ENCODE results near the gene PATL2.

PATL2 gene

DNA sequence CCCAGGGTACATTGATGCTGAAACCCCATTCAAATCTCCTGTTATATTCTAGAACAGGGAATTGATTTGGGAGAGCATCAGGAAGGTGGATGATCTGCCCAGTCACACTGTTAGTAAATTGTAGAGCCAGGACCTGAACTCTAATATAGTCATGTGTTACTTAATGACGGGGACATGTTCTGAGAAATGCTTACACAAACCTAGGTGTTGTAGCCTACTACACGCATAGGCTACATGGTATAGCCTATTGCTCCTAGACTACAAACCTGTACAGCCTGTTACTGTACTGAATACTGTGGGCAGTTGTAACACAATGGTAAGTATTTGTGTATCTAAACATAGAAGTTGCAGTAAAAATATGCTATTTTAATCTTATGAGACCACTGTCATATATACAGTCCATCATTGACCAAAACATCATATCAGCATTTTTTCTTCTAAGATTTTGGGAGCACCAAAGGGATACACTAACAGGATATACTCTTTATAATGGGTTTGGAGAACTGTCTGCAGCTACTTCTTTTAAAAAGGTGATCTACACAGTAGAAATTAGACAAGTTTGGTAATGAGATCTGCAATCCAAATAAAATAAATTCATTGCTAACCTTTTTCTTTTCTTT lies 6.0 kb upstream of the PATL2 start:
- TF ChIP-seq, protein P1, sequence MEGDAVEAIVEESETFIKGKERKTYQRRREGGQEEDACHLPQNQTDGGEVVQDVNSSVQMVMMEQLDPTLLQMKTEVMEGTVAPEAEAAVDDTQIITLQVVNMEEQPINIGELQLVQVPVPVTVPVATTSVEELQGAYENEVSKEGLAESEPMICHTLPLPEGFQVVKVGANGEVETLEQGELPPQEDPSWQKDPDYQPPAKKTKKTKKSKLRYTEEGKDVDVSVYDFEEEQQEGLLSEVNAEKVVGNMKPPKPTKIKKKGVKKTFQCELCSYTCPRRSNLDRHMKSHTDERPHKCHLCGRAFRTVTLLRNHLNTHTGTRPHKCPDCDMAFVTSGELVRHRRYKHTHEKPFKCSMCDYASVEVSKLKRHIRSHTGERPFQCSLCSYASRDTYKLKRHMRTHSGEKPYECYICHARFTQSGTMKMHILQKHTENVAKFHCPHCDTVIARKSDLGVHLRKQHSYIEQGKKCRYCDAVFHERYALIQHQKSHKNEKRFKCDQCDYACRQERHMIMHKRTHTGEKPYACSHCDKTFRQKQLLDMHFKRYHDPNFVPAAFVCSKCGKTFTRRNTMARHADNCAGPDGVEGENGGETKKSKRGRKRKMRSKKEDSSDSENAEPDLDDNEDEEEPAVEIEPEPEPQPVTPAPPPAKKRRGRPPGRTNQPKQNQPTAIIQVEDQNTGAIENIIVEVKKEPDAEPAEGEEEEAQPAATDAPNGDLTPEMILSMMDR (IDR thresholded peaks at IDR 0.05; ENCODE audit: insufficient read depth, low read depth, low read length, missing control alignments): no peak
- DNase-seq (ENCODE audit: low read depth): peak; percentile 11
- 0 out of 2 replicates have a peak overlapping the region, but pooled peaks have one; percentile 94 for H3K4me3 ChIP-seq (ENCODE audit: low read depth, low read length)

DNA sequence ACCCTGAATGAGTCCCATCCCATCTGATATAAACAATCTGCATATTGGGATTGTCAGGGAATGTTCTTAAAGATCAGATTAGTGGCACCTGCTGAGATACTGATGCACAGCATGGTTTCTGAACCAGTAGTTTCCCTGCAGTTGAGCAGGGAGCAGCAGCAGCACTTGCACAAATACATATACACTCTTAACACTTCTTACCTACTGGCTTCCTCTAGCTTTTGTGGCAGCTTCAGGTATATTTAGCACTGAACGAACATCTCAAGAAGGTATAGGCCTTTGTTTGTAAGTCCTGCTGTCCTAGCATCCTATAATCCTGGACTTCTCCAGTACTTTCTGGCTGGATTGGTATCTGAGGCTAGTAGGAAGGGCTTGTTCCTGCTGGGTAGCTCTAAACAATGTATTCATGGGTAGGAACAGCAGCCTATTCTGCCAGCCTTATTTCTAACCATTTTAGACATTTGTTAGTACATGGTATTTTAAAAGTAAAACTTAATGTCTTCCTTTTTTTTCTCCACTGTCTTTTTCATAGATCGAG lies 4.7 kb upstream of the PATL2 start:
- TF ChIP-seq, protein P1 (IDR thresholded peaks at IDR 0.05; ENCODE audit: insufficient read depth, low read depth, low read length, missing control alignments): no peak
- peak; percentile 21 for DNase-seq (ENCODE audit: low read depth)
- H3K4me3 ChIP-seq (ENCODE audit: low read depth, low read length): peak overlapping the region; percentile 94

DNA sequence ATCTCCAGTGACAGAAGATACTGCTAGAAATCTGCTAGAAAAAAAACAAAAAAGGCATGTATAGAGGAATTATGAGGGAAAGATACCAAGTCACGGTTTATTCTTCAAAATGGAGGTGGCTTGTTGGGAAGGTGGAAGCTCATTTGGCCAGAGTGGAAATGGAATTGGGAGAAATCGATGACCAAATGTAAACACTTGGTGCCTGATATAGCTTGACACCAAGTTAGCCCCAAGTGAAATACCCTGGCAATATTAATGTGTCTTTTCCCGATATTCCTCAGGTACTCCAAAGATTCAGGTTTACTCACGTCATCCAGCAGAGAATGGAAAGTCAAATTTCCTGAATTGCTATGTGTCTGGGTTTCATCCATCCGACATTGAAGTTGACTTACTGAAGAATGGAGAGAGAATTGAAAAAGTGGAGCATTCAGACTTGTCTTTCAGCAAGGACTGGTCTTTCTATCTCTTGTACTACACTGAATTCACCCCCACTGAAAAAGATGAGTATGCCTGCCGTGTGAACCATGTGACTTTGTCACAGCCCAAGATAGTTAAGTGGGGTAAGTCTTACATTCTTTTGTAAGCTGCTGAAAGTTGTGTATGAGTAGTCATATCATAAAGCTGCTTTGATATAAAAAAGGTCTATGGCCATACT lies 4.1 kb upstream of the PATL2 start:
- H3K4me3 ChIP-seq (ENCODE audit: low read depth, low read length): peak overlapping the region; percentile 94
- peak; percentile 45 for DNase-seq (ENCODE audit: low read depth)
- TF ChIP-seq, protein P1 (IDR thresholded peaks at IDR 0.05; ENCODE audit: insufficient read depth, low read depth, low read length, missing control alignments): no peak

DNA sequence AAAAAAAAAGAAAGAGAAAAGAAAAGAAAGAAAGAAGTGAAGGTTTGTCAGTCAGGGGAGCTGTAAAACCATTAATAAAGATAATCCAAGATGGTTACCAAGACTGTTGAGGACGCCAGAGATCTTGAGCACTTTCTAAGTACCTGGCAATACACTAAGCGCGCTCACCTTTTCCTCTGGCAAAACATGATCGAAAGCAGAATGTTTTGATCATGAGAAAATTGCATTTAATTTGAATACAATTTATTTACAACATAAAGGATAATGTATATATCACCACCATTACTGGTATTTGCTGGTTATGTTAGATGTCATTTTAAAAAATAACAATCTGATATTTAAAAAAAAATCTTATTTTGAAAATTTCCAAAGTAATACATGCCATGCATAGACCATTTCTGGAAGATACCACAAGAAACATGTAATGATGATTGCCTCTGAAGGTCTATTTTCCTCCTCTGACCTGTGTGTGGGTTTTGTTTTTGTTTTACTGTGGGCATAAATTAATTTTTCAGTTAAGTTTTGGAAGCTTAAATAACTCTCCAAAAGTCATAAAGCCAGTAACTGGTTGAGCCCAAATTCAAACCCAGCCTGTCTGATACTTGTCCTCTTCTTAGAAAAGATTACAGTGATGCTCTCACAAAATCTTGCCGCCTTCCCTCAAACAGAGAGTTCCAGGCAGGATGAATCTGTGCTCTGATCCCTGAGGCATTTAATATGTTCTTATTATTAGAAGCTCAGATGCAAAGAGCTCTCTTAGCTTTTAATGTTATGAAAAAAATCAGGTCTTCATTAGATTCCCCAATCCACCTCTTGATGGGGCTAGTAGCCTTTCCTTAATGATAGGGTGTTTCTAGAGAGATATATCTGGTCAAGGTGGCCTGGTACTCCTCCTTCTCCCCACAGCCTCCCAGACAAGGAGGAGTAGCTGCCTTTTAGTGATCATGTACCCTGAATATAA lies 2.2 kb upstream of the PATL2 start:
- TF ChIP-seq, protein P1 (IDR thresholded peaks at IDR 0.05; ENCODE audit: insufficient read depth, low read depth, low read length, missing control alignments): peak; percentile 27
- peak; percentile 44 for DNase-seq (ENCODE audit: low read depth)
- H3K4me3 ChIP-seq (ENCODE audit: low read depth, low read length): peak overlapping the region; percentile 94

DNA sequence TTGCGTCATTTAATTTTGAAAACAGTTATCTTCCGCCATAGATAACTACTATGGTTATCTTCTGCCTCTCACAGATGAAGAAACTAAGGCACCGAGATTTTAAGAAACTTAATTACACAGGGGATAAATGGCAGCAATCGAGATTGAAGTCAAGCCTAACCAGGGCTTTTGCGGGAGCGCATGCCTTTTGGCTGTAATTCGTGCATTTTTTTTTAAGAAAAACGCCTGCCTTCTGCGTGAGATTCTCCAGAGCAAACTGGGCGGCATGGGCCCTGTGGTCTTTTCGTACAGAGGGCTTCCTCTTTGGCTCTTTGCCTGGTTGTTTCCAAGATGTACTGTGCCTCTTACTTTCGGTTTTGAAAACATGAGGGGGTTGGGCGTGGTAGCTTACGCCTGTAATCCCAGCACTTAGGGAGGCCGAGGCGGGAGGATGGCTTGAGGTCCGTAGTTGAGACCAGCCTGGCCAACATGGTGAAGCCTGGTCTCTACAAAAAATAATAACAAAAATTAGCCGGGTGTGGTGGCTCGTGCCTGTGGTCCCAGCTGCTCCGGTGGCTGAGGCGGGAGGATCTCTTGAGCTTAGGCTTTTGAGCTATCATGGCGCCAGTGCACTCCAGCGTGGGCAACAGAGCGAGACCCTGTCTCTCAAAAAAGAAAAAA lies 1.4 kb upstream of the PATL2 start:
- peak overlapping the region; percentile 94 for H3K4me3 ChIP-seq (ENCODE audit: low read depth, low read length)
- TF ChIP-seq, protein P1 (IDR thresholded peaks at IDR 0.05; ENCODE audit: insufficient read depth, low read depth, low read length, missing control alignments): no peak
- DNase-seq (ENCODE audit: low read depth): peak; percentile 87

DNA sequence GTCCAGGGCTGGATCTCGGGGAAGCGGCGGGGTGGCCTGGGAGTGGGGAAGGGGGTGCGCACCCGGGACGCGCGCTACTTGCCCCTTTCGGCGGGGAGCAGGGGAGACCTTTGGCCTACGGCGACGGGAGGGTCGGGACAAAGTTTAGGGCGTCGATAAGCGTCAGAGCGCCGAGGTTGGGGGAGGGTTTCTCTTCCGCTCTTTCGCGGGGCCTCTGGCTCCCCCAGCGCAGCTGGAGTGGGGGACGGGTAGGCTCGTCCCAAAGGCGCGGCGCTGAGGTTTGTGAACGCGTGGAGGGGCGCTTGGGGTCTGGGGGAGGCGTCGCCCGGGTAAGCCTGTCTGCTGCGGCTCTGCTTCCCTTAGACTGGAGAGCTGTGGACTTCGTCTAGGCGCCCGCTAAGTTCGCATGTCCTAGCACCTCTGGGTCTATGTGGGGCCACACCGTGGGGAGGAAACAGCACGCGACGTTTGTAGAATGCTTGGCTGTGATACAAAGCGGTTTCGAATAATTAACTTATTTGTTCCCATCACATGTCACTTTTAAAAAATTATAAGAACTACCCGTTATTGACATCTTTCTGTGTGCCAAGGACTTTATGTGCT lies 721 bp upstream of the PATL2 start:
- peak; percentile 77 for DNase-seq (ENCODE audit: low read depth)
- H3K4me3 ChIP-seq (ENCODE audit: low read depth, low read length): peak overlapping the region; percentile 94
- TF ChIP-seq, protein P1 (IDR thresholded peaks at IDR 0.05; ENCODE audit: insufficient read depth, low read depth, low read length, missing control alignments): no peak
